ENCODE measurements around the gene KCTD14. TPM values are rescaled to one million over a fixed set of nuclear protein-coding genes. Genes with fewer than 3 reads are reported as not detected.

Gene KCTD14
- total RNA-seq, 4 donors from 2014 or later: 0.68 to 2.2 (median 0.88) TPM

GRCh38 chr11:77994434-77995362, 28.4 kb downstream of the KCTD14 start, which contains the start of gene INTS4:
TSS of gene INTS4 (minus strand) at chr11:77994668. CDS start at chr11:77994643, 25 bp downstream.
- no peak for TF ChIP-seq CTCF (IDR thresholded peaks at IDR 0.05; ENCODE audit: low read depth)

GRCh38 chr11:77993902-77994301, 29.2 kb downstream of the KCTD14 start:
- no peak for TF ChIP-seq CTCF (IDR thresholded peaks at IDR 0.05; ENCODE audit: low read depth)

GRCh38 chr11:77990981-77991380, 32.1 kb downstream of the KCTD14 start:
- no peak for TF ChIP-seq CTCF (IDR thresholded peaks at IDR 0.05; ENCODE audit: low read depth)

GRCh38 chr11:77981346-77981947, 41.6 kb downstream of the KCTD14 start:
- no peak for TF ChIP-seq CTCF (IDR thresholded peaks at IDR 0.05; ENCODE audit: low read depth)

- no peak for TF ChIP-seq CTCF (IDR thresholded peaks at IDR 0.05; ENCODE audit: low read depth)
These were observed 54.7 kb downstream of the KCTD14 start for GRCh38 chr11:77968337-77968736.

GRCh38 chr11:77967753-77968152, 55.3 kb downstream of the KCTD14 start:
- TF ChIP-seq CTCF (IDR thresholded peaks at IDR 0.05; ENCODE audit: low read depth): no peak

GRCh38 chr11:77967121-77967520, 56.0 kb downstream of the KCTD14 start:
- TF ChIP-seq CTCF (IDR thresholded peaks at IDR 0.05; ENCODE audit: low read depth): no peak

Data from subcutaneous adipose tissue (tissue), 4 donors.